GM19467 (cell line): ENCODE results near the gene SPAG4.

Experiments
- ATAC-seq: cut with Tn5 transposase; IDR thresholded peaks from one replicate; pipeline ENCODE4 v1.9.1; 2021; ENCODE audit warnings: mild to moderate bottlenecking, moderate library complexity; ENCODE audit not compliant: unreplicated experiment

The SPAG4 gene

DNA sequence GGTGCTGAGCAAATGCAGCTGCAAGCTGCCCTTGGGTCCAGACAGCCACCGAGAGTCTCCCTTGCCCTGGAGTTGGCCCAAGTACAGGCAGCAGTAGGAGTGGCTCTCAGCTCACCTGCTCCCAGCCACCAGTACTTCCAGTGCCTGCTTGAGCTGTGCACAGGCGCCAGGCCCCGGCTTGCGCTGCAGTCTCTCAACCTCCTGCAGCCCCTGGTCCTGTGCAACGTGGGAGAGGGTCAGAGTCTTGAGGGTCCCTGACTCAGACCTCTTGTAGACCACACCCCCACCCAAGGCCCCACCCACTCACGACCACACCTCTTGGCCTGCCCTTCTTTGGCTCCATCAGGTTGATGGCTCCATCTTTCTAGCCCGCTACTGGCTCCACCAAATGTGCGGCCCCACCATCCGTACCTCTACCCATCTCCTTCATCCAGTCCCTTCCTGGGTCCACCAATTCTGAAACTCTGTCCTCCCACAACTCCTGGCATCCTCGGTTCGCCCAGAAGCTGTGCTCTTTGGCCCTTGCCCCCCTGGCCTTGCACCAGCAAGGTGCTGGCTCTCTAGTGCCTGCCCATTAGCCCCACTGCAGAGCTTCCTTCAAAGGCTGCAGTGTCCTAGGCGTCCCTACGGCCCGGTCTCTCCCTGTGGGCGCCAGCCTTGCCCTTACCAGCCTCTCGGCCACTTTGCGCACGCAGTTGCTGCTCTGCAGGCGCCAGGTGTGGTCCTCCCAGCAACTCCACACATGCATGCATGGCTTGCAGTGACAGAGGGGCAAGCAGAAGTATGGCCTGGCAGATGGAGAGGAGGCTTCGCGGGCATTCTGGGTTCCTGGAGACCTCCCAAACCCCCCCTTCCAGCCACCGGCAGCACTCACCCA is 16.5 kb upstream of the SPAG4 start:
- ATAC-seq: no peak

DNA sequence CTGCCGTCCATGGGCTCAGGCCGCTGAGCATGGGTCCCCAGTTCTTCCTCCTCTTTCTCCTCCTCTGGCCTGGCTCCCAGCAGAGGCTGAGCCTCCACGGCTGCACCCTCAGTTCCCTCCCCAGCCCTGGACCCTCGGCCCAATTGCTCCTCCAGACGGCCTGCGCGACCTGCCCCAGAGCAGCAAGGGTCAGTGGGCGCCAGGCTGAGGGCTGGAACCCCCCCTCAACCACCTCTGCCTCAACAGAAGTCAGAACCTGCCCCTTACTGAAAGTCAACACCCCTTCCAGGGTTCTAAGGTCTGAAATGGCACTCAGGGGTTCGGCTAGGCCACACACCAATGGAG is 15.9 kb upstream of the SPAG4 start:
- ATAC-seq: no peak

GRCh38 chr20:35600176-35600992 is 15.2 kb upstream of the SPAG4 start:
- ATAC-seq: no peak

DNA sequence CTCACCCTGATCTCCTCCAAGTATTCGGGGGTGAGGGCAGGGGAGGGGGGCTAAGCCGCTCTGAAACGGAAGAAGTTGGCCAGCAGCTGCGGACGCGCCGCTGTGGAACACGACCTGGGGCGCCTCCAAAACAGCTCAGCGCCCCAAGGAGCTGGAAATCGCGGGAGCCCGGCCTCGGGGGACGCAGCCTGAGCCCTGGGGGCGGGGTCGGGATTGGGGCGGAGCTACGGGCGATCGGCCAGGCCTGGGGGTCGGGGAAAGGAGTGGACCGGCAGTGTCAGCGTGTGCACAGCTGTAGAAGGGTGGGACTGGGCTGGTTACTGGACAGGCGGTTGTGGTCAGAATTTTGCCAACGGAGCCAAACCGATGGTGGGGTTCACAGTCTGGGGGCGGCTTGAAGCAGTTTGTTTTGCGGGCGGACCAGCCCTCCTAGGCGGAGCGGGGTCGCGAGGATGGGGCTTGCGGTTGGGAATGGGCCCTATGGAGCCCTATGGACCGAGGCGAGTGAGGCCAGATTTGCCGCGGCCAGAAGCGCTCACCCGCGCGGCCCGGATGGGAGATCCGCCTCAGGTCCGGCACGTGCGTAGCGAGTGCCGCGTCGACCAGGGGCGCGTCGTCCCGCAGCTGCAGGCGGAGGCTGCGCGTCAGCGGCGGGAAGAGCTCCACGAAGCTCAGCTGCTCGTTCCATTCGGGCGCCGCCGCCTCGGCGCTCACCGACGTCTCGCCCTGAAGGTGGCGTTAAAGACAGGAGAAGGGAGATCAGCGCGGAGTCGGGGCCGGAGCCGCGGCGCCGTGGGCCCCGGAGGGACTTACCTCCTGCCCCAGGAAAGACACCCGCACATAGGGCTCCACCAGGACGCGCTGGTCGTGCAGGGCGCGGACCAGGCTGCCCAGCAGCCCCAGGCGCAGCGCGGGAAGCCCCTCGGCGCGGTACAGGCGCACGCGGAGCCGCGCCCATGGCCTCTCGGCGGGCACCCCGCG is 14.3 kb upstream of the SPAG4 start:
- no peak for ATAC-seq

GRCh38 chr20:35601990-35602389 is 13.6 kb upstream of the SPAG4 start:
- ATAC-seq: no peak

DNA sequence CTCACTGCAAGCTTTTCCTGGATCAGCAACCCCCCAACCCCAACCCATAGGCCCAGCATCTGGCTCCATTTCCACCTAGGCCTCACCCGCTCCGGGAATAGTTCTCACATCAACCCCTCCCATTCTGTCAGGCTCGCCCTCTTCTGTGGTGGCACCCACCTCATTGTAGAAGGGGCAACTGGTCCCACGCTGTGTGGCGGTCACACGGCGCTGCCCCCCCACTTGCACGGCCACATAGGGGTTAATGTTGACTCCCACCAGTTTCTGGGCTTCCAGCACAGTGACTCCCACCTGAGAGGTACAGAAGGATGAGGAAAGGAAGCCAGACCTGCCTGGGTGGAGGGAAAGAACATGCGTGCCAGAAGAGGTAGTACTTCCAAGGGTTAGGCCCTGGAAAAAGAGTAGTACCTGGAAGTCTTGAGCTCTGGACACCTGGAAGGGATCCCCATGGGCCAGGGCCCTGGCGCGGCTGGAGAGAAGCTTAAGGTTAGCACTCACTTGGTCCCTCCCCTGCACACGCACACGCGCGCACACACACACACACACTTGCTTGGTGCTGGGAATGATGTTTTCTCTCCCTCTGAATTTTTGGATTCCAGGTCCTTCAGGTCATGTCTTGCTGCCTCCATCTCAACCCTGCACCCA is 12.7 kb upstream of the SPAG4 start:
- ATAC-seq: no peak

DNA sequence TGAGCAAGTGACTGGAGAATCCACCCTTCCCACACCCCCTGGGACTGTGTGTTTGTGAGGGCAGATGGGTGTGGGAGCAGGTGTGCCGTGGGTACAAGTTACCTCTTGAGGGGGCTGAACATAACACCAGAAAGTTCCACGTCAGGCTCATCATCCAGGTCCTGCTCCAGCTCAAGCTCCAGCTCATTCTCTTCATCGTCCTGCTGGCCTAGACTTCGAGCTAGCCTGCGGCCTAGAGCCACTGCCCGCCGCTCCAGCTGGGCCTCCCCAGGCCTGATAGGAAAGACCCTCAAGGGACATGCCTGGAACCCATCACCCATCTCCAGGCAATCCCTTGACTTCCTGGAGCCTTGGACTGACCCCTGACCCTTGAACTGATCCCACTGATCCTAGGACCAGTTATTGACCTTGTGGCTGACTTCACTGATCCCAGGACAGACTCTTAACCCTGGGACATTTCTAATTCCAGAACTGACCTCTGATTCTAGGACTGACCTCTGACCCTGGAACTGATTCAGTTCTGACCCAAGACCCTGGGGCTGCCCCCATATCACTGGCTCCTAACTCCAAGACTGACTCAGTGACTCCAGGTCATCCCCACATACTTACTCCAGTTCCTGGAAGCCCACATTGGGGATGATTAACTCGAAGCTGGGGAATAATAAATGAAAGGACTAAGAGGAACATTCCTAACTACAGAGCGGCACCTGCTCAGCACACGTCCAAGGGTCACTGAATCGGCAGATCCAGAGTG is 11.8 kb upstream of the SPAG4 start:
- no peak for ATAC-seq

DNA sequence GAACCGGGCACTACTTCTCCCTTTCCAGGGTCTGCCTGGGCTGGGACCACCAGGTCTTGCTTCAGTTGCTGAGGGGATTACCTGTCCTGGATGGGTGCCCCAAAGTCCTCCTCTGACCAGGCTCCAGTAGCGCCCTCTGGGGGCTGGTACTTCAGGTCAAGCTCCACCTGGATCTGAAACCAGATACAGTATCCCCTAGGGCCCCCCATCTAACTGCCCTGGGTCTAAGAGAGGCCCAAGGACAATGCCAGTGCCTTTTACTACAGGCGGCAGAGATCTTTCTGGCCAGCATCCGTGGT is 11.2 kb upstream of the SPAG4 start:
- no peak for ATAC-seq

DNA sequence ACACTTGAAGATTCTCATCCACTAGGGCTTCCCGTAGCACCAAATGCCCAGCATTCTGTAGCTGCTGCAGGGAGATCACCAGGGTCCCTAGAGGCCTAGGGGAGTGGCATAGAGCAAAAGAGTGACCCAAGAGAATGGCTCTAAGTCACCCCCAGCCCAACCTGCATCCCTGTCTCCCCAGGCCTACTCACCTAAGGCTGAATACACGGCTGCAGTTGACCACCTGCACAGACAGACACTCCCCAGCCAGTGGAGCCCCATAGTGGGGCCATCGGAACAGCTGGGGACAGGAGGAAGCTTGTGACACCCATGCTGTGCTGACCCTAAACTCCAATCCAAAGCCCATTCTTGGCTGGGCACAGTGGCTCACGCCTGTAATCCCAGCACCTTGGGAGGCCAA is 9.5 kb upstream of the SPAG4 start:
- no peak for ATAC-seq

DNA sequence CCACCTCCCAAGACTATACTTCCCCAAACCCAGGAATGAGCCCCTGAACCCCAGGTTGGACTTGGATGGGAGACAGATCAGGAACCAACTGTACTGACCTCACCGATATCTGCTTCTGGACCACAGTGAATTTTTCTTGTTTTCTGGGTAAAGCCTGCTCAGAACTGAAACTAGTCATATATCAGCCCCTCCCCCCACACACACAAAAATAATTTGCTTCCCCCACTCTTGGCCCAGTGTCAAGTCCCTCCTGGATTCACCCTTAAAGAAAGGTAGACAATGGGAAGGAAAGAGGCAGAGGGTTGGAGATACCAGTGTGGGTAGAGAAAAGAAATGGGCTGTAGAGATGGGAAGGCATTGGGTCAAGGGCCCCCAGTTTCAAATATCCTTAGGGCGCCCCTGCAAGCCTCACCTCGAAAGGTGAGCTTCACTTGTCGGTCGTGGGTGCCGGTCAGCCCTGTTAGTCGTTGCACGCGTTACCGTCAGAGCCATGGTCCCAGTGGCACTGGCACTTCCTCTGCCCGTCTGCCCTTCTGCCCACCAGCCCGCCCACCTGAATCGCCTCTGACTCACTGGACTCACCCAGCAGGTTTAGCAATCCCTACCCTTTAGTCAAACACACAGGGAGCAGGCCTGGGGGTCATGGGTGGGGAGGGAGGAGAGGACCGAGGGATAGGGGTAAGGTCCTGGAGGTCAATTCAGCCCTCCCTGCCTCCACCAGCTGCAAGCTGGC is 8.5 kb upstream of the SPAG4 start:
- no peak for ATAC-seq

- ATAC-seq: no peak
Measured at GRCh38 chr20:35610833-35611427, 4.7 kb upstream of the SPAG4 start.

DNA sequence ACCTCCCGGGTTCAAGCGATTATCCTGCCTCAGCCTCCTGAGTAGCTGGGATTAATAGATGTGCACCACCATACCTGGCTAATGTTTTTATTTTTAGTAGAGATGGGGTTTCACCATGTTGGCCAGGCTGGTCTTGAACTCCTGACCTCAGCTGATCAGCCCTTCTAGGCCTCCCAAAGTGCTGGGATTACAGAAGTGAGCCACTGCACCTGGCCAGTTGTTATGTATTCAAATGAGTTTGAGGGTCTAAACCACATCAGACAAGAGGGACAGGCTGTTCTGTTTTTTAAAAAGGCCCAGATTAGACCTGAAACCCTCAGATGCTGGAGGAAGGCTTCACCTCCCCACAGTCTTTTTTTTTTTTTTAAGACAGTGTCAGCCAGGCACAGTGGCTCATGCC is 4.1 kb upstream of the SPAG4 start:
- ATAC-seq: no peak

GRCh38 chr20:35616465-35617396 is 1.1 kb downstream of the SPAG4 start:
- ATAC-seq: no peak

DNA sequence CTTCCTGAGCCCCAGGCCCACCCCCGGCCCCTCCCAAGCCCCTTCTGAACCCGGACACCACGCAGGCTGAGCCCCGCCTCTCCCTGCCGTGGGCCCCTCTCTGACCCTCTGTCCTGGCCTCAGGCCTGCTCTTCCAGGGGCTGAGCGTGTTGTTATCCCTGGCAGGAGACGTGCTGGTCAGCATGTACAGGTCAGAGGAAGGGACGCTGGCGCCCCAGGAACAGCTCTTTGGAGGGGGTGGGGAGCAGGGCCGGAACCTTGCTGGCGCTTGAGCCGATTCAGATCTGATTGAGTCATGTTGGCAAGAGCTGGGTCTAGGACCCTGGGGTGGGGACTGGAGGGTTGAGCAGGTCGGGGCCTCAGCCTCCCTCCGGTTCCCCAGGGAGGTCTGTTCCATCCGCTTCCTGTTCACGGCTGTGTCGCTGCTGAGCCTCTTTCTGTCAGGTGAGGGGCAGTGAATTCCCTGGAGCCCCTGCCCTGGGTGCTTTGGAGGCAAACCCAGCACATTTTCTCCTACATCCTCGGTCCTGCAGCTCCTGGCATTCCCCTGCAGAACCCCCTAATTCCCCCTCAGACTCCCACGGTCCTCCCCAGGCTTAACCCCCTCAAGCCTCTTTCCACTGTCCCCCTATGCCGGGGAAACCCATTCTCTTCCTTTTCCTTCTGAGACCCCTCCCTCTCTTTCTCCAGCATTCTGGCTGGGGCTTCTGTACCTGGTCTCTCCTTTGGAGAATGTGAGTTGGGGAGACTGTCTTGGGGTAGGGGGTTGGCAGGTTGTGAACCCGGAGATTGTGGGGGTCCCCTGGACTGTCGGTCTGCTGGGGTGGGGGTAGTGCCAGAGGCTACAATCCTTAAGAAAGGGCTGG is 2.0 kb downstream of the SPAG4 start:
- no peak for ATAC-seq

DNA sequence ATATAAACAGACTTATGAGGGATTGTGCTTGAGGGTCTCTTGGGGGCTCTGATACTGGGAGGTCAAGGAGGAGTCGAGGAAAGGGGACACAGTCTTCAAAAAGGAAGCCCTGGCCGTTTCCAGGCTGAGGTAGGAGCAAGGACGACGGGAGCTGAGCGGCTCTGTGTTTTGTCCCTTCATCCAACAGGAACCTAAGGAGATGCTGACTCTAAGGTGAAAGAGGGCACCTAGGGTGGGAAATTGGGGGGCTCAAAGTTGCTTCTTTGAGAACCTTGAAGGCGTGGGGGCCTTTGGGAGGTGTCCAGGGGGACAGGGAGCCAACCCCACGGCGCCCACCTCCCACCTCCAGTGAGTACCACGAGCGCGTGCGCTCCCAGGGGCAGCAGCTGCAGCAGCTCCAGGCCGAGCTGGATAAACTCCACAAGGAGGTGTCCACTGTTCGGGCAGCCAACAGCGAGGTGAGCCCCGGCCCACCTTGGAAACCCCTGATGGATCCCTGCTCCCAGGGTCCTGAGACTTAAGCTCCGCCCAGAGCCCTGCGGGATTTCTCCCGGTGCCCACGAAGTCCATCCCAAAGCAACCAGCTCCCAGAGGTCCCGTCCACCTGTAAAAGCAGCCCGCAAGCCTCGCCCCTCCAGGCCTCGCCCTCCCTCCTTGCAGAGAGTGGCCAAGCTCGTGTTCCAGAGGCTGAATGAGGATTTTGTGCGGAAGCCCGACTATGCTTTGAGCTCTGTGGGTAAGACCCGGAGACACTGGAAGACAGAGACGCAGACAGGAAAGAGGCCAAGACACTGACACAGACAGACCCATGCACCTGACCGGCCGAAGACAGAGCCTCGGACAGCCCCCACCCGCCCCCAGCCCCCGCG is 2.9 kb downstream of the SPAG4 start:
- no peak for ATAC-seq
